Measurements from ENCODE around the gene PEAK1.

Gene PEAK1

GRCh38 chr15:77191230-77191834 lies 228.6 kb downstream of the PEAK1 start:
- H3K4me2 ChIP-seq (ENCODE audit: insufficient read depth, low read length, poor library complexity, severe bottlenecking), result no peak overlapping the region
- no peak overlapping the region for H3K4ac ChIP-seq (ENCODE audit: low read length)
- no CpG with 5 or more reads among the region's 2 CpGs for WGBS, 2 donors (ENCODE audit: extremely low coverage in 2 of 2, insufficient read length in 2 of 2, insufficient replicate concordance in 1 of 2)
- no peaks in the 10 kb centered on the region for H3K79me1 ChIP-seq (ENCODE audit: low read depth, low read length)
- no peak overlapping the region for H2BK5ac ChIP-seq (ENCODE audit: low read length)
- H2BK15ac ChIP-seq (ENCODE audit: low read length), result no peak overlapping the region
- H2BK12ac ChIP-seq (ENCODE audit: low read length), result no peak overlapping the region
- H4K8ac ChIP-seq (ENCODE audit: low read depth, low read length), result no peak overlapping the region
- H2AFZ ChIP-seq (ENCODE audit: low read length), result no peak overlapping the region
- no peaks in the 10 kb centered on the region for H3K9me3 ChIP-seq (replicated peaks in 1 of 2; ENCODE audit: control insufficient read depth in 2 of 2, insufficient read depth in 1 of 2, low read depth in 1 of 2, low read length in 2 of 2)
- H2AK5ac ChIP-seq (ENCODE audit: low read depth, low read length), result no peak overlapping the region
- no peak overlapping the region for H3K27ac ChIP-seq (replicated peaks; ENCODE audit: low read length)
- H3K18ac ChIP-seq (ENCODE audit: low read length), result no peak overlapping the region
- no peak overlapping the region for H3K23ac ChIP-seq (ENCODE audit: low read depth, low read length, poor library complexity)
- no peak overlapping the region for H2BK120ac ChIP-seq (ENCODE audit: low read depth, low read length)
- no peak for DNase-seq (ENCODE audit: low spot score)
- H3K4me1 ChIP-seq (ENCODE audit: control insufficient read depth in 2 of 2, insufficient read depth in 1 of 2, low read depth in 1 of 2, low read length in 2 of 2), result peaks cover 7 to 17% of the 10 kb centered on the region in 2 donors
- H3K36me3 ChIP-seq (replicated peaks in 1 of 2; ENCODE audit: control insufficient read depth in 2 of 2, insufficient read depth in 2 of 2, low read length in 2 of 2), result no peaks in the 10 kb centered on the region
- no peaks in the 10 kb centered on the region for H3K27me3 ChIP-seq (ENCODE audit: control insufficient read depth in 3 of 3, insufficient read depth in 3 of 3, low read depth in 1 of 3, low read length in 3 of 3)
- no peak overlapping the region for H3K14ac ChIP-seq (ENCODE audit: low read length)
- H3K9ac ChIP-seq (ENCODE audit: low read depth, low read length, poor library complexity), result no peak overlapping the region
- H3K4me3 ChIP-seq (ENCODE audit: low read length in 2 of 2), result no peak overlapping the region
- H4K91ac ChIP-seq (ENCODE audit: low read depth, low read length, poor library complexity), result no peak overlapping the region

DNA sequence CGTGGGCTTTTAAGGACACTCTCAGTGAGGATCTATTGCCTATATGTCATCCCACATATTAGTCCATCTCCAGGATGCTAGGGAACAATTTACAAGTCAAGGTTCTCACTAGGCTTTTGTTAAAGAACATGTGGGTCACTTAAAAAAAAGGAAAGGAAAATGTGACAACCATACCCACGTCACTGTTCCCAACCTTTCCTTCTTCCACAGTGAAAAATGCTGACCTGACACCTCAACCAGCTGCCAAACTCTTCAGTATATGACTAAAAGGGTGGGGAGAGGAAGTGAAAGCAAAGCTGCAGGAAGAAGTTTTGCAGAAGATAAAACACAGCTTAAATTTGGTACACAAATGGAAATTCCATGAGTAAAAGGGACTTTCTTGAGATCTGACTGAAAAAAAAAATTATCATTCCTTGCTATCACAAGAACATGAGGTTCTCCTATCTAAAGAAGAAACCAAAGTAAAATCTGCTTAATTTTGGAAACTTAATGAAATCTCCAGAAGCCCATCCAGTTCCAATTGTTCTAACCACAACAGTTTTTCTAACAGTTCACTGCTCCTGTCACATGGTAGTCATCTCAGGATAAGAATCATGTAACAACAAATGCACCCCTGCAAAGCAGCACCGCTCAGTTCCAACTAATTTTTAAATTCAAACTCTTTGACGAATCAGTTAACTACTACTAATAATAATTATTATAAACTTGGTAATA lies 232.0 kb downstream of the PEAK1 start:
- H3K27me3 ChIP-seq (ENCODE audit: control insufficient read depth in 3 of 3, insufficient read depth in 3 of 3, low read depth in 1 of 3, low read length in 3 of 3), result no peaks in the 10 kb centered on the region
- no peaks in the 10 kb centered on the region for H3K9me3 ChIP-seq (replicated peaks in 1 of 2; ENCODE audit: control insufficient read depth in 2 of 2, insufficient read depth in 1 of 2, low read depth in 1 of 2, low read length in 2 of 2)
- H2AK5ac ChIP-seq (ENCODE audit: low read depth, low read length), result no peak overlapping the region
- no peak overlapping the region for H3K23ac ChIP-seq (ENCODE audit: low read depth, low read length, poor library complexity)
- no peak overlapping the region for H2BK12ac ChIP-seq (ENCODE audit: low read length)
- H3K18ac ChIP-seq (ENCODE audit: low read length), result no peak overlapping the region
- H2BK5ac ChIP-seq (ENCODE audit: low read length), result no peak overlapping the region
- no peak overlapping the region for H2BK120ac ChIP-seq (ENCODE audit: low read depth, low read length)
- no peak overlapping the region for H3K4me2 ChIP-seq (ENCODE audit: insufficient read depth, low read length, poor library complexity, severe bottlenecking)
- no peak overlapping the region for H2AFZ ChIP-seq (ENCODE audit: low read length)
- H4K91ac ChIP-seq (ENCODE audit: low read depth, low read length, poor library complexity), result no peak overlapping the region
- H2BK15ac ChIP-seq (ENCODE audit: low read length), result no peak overlapping the region
- no peak overlapping the region for H3K4ac ChIP-seq (ENCODE audit: low read length)
- peaks cover 1% of the 10 kb centered on the region for H3K79me1 ChIP-seq (ENCODE audit: low read depth, low read length)
- H3K4me3 ChIP-seq (ENCODE audit: low read length in 2 of 2), result no peak overlapping the region
- H3K4me1 ChIP-seq (ENCODE audit: control insufficient read depth in 2 of 2, insufficient read depth in 1 of 2, low read depth in 1 of 2, low read length in 2 of 2), result peaks cover 5 to 7% of the 10 kb centered on the region in 2 donors
- H3K9ac ChIP-seq (ENCODE audit: low read depth, low read length, poor library complexity), result no peak overlapping the region
- no peak overlapping the region for H3K14ac ChIP-seq (ENCODE audit: low read length)
- no peak overlapping the region for H3K27ac ChIP-seq (replicated peaks; ENCODE audit: low read length)
- no CpG with 5 or more reads among the region's 4 CpGs for WGBS, 2 donors (ENCODE audit: extremely low coverage in 2 of 2, insufficient read length in 2 of 2, insufficient replicate concordance in 1 of 2)
- no peaks in the 10 kb centered on the region for H3K36me3 ChIP-seq (replicated peaks in 1 of 2; ENCODE audit: control insufficient read depth in 2 of 2, insufficient read depth in 2 of 2, low read length in 2 of 2)
- DNase-seq (ENCODE audit: low spot score), result no peak
- H4K8ac ChIP-seq (ENCODE audit: low read depth, low read length), result no peak overlapping the region

DNA sequence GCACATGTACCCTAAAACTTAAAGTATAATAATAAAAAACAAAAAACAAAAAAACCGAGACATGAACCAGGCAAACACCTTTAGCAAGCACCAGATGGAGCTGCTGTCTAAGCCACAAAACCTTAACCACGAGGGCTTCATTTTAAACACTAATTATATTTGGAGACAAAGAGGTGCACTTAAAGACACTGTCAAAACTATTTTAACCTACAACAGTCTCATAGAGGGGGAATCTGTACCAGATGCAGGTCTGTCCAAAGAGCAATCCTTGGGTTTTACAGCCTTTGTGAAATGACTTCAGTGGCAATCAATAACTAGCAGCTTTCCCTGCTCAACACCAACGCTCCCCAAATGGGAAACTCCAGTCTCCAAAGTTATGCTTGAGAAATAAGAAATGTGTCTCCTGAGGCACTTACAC lies 233.3 kb downstream of the PEAK1 start:
- Histone ChIP-seq H4K8ac (ENCODE audit: low read depth, low read length) (no peak overlapping the region), H3K14ac (ENCODE audit: low read length) (no peak overlapping the region), H3K9me3 (replicated peaks in 1 of 2; ENCODE audit: control insufficient read depth in 2 of 2, insufficient read depth in 1 of 2, low read depth in 1 of 2, low read length in 2 of 2) (no peaks in the 10 kb centered on the region), H3K18ac (ENCODE audit: low read length) (no peak overlapping the region), H2AFZ (ENCODE audit: low read length) (no peak overlapping the region), H2BK120ac (ENCODE audit: low read depth, low read length) (no peak overlapping the region), H2AK5ac (ENCODE audit: low read depth, low read length) (no peak overlapping the region), H3K23ac (ENCODE audit: low read depth, low read length, poor library complexity) (no peak overlapping the region), H3K4me1 (ENCODE audit: control insufficient read depth in 2 of 2, insufficient read depth in 1 of 2, low read depth in 1 of 2, low read length in 2 of 2) (peaks cover 5 to 7% of the 10 kb centered on the region in 2 donors), H3K4me3 (ENCODE audit: low read length in 2 of 2) (no peak overlapping the region), H3K36me3 (replicated peaks in 1 of 2; ENCODE audit: control insufficient read depth in 2 of 2, insufficient read depth in 2 of 2, low read length in 2 of 2) (peaks cover 0 to 3% of the 10 kb centered on the region in 2 donors), H3K9ac (ENCODE audit: low read depth, low read length, poor library complexity) (no peak overlapping the region), H3K4me2 (ENCODE audit: insufficient read depth, low read length, poor library complexity, severe bottlenecking) (no peak overlapping the region), H2BK5ac (ENCODE audit: low read length) (no peak overlapping the region), H3K4ac (ENCODE audit: low read length) (no peak overlapping the region), H4K91ac (ENCODE audit: low read depth, low read length, poor library complexity) (no peak overlapping the region), H3K27ac (replicated peaks; ENCODE audit: low read length) (no peak overlapping the region), H2BK15ac (ENCODE audit: low read length) (no peak overlapping the region), H2BK12ac (ENCODE audit: low read length) (no peak overlapping the region), H3K27me3 (ENCODE audit: control insufficient read depth in 3 of 3, insufficient read depth in 3 of 3, low read depth in 1 of 3, low read length in 3 of 3) (no peaks in the 10 kb centered on the region), H3K79me1 (ENCODE audit: low read depth, low read length) (peaks cover 1% of the 10 kb centered on the region)
- WGBS, 2 donors (ENCODE audit: extremely low coverage in 2 of 2, insufficient read length in 2 of 2, insufficient replicate concordance in 1 of 2), result no CpG with 5 or more reads among the region's 3 CpGs
- DNase-seq (ENCODE audit: low spot score), result no peak

DNA sequence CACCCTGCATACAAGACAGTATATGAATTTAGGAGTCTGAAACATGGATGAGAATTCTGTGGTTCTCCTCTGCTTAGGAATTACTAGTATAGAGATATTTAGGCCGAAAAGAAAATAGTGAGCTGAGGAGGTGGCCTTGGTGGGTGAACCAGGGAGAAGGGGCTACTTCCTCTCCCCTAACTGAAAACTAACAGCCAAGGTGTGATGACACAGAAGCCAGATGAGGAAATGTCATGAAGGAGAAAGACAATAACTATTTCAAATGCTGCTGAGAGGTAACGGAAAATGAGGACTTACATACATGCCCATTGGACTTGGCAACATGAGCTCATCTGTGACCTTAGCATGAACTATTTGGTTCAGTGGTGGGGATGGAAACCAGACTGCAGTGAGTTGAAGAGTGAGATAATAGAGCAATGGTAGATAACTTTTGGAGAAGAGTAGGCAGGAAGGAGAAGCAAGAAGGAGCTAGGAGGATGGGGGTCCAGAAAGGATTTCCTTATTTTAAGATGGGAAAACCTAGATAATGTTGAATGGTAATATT lies 234.6 kb downstream of the PEAK1 start:
- Histone ChIP-seq H3K4me3 (ENCODE audit: low read length in 2 of 2) (no peak overlapping the region), H3K23ac (ENCODE audit: low read depth, low read length, poor library complexity) (no peak overlapping the region), H3K27ac (replicated peaks; ENCODE audit: low read length) (no peak overlapping the region), H3K4ac (ENCODE audit: low read length) (no peak overlapping the region), H3K4me2 (ENCODE audit: insufficient read depth, low read length, poor library complexity, severe bottlenecking) (no peak overlapping the region), H2AK5ac (ENCODE audit: low read depth, low read length) (no peak overlapping the region), H4K91ac (ENCODE audit: low read depth, low read length, poor library complexity) (no peak overlapping the region), H2BK5ac (ENCODE audit: low read length) (no peak overlapping the region), H3K18ac (ENCODE audit: low read length) (no peak overlapping the region), H3K36me3 (replicated peaks in 1 of 2; ENCODE audit: control insufficient read depth in 2 of 2, insufficient read depth in 2 of 2, low read length in 2 of 2) (peaks cover 0 to 16% of the 10 kb centered on the region in 2 donors), H3K9ac (ENCODE audit: low read depth, low read length, poor library complexity) (no peak overlapping the region), H2BK12ac (ENCODE audit: low read length) (no peak overlapping the region), H2AFZ (ENCODE audit: low read length) (no peak overlapping the region), H3K9me3 (replicated peaks in 1 of 2; ENCODE audit: control insufficient read depth in 2 of 2, insufficient read depth in 1 of 2, low read depth in 1 of 2, low read length in 2 of 2) (no peaks in the 10 kb centered on the region), H4K8ac (ENCODE audit: low read depth, low read length) (no peak overlapping the region), H2BK120ac (ENCODE audit: low read depth, low read length) (no peak overlapping the region), H2BK15ac (ENCODE audit: low read length) (no peak overlapping the region), H3K4me1 (ENCODE audit: control insufficient read depth in 2 of 2, insufficient read depth in 1 of 2, low read depth in 1 of 2, low read length in 2 of 2) (peaks cover 5 to 7% of the 10 kb centered on the region in 2 donors), H3K79me1 (ENCODE audit: low read depth, low read length) (peaks cover 1% of the 10 kb centered on the region), H3K14ac (ENCODE audit: low read length) (no peak overlapping the region), H3K27me3 (ENCODE audit: control insufficient read depth in 3 of 3, insufficient read depth in 3 of 3, low read depth in 1 of 3, low read length in 3 of 3) (no peaks in the 10 kb centered on the region)
- no peak for DNase-seq (ENCODE audit: low spot score)
- WGBS, 2 donors (ENCODE audit: extremely low coverage in 2 of 2, insufficient read length in 2 of 2, insufficient replicate concordance in 1 of 2), result no CpG with 5 or more reads among the region's 2 CpGs
